GM12878 (cell line): ENCODE data around the gene LRRC8D. TPM values are rescaled to one million over a fixed set of nuclear protein-coding genes. Genes with fewer than 3 reads are reported as not detected.

ENCODE experiments used
- ATAC-seq: fragments of 200-7000 bp; cut with Tn5 transposase; 3 replicates; pipeline ENCODE4 v1.9.1; 2020; ENCODE audit warnings: mild to moderate bottlenecking, moderate library complexity
- BruUV-seq: library from RNA; stranded (reverse); fragments of 400-500 nt; replicated peaks from 2 replicates; lab custom pipeline; 2021; lab: Mats Ljungman, UMichigan
- CTCF ChIA-PET: fragments of 300-600 bp; sonication (Branson Sonifier 250); formaldehyde crosslinking; extraction: SDS; loops from one replicate; lab custom pipeline; 2021; ENCODE audit warnings: inconsistent platforms; lab: Yijun Ruan, JAX
- POLR2A ChIA-PET: fragments of 350-600 bp; formaldehyde crosslinking; extraction: SDS; loops from one replicate; lab custom pipeline; 2021; ENCODE audit warnings: inconsistent platforms; lab: Charles Lee
- RAD21 ChIA-PET: fragments of 300-600 bp; sonication (Branson Sonifier 250); formaldehyde crosslinking; loops from one replicate; lab custom pipeline; 2023; ENCODE audit warnings: antibody characterized with exemption; ENCODE audit not compliant: unreplicated experiment; lab: Charles Lee
- SMC1A ChIA-PET: fragments of 300-600 bp; sonication (Branson Sonifier 250); formaldehyde crosslinking; loops from one replicate; lab custom pipeline; 2023; ENCODE audit not compliant: unreplicated experiment, uncharacterized antibody; lab: Charles Lee
- DNase-seq: peaks from one replicate; pipeline ENCODE4 v3.0.0-alpha.2; 2011; ENCODE audit warnings: low read depth, low spot score
- FAIRE-seq: peaks from 3 replicates; lab custom pipeline; 2011; peaks lifted over from hg19 to GRCh38; lab: Jason Lieb, UNC
- H2AFZ ChIP-seq: 2 replicates; pipeline ENCODE4 v1.6.0; 2011; ENCODE audit warnings: low read depth, low read length, control low read depth; ENCODE audit not compliant: control insufficient read depth
- H3K27ac ChIP-seq: 2 replicates; pipeline ENCODE4 v1.5.1; 2011; ENCODE audit warnings: control low read depth; ENCODE audit not compliant: control insufficient read depth, insufficient read depth
- H3K27me3 ChIP-seq, 2 experiments: replicated peaks in 1 of 2; 2 replicates each; pipeline versions ENCODE4 v1.6.0 to v1.6.1; 2011; ENCODE audit warnings: low read length in 1 of 2; ENCODE audit not compliant: control insufficient read depth in 2 of 2, insufficient read depth in 2 of 2
- H3K36me3 ChIP-seq, 2 experiments: 2 replicates each; pipeline ENCODE4 v1.5.1; 2011; ENCODE audit warnings: low read length in 1 of 2; ENCODE audit not compliant: control insufficient read depth in 2 of 2, insufficient read depth in 2 of 2
- H3K4me1 ChIP-seq: 2 replicates; pipeline ENCODE4 v1.6.1; 2011; ENCODE audit warnings: mild to moderate bottlenecking, low read length, moderate library complexity, mixed read lengths; ENCODE audit not compliant: control insufficient read depth, insufficient read depth
- H3K4me2 ChIP-seq: 2 replicates; pipeline ENCODE4 v1.6.0; 2011; ENCODE audit warnings: control low read depth; ENCODE audit not compliant: control insufficient read depth, insufficient read depth
- H3K4me3 ChIP-seq: fragments of 200-600 bp; sonication (generic); 2 replicates; pipeline ENCODE4 v1.5.1; 2016
- H3K79me2 ChIP-seq: 2 replicates; pipeline ENCODE4 v1.6.0; 2011; ENCODE audit warnings: low read length; ENCODE audit not compliant: control insufficient read depth, insufficient read depth
- H3K9ac ChIP-seq: 2 replicates; pipeline ENCODE4 v1.8.0; 2011; ENCODE audit warnings: low read length, control low read depth, mixed read lengths; ENCODE audit not compliant: control insufficient read depth, insufficient read depth
- H3K9me3 ChIP-seq: replicated peaks from 3 replicates; pipeline ENCODE4 v1.5.1; 2011; ENCODE audit warnings: mild to moderate bottlenecking, low read length; ENCODE audit not compliant: control insufficient read depth, insufficient read depth
- H4K20me1 ChIP-seq: 2 replicates; pipeline ENCODE4 v1.6.0; 2011; ENCODE audit not compliant: control insufficient read depth, insufficient read depth
- ASH2L ChIP-seq: fragments of 300-600, 200-600 bp; sonication (generic); IDR thresholded peaks from 2 replicates; pipeline ENCODE4 v1.6.1; 2017; ENCODE audit warnings: low read depth, mild to moderate bottlenecking, borderline replicate concordance
- CBFB ChIP-seq: IDR thresholded peaks from 2 replicates; pipeline ENCODE4 v1.6.1; 2016; ENCODE audit warnings: antibody characterized with exemption, low read depth
- CEBPB ChIP-seq, 2 experiments: fragments of 150-350 bp in 1 of 2; IDR thresholded peaks; 2 replicates each; pipeline ENCODE4 v1.6.1; 2012 to 2014; ENCODE audit warnings: low read depth in 2 of 2, low read length in 2 of 2, borderline replicate concordance in 1 of 2, inconsistent platforms in 1 of 2
- CTCF ChIP-seq, 3 experiments: IDR thresholded peaks in 2 of 3; conservative IDR thresholded peaks in 1 of 3; 2 replicates each; pipeline ENCODE4 v1.5.1; 2011; ENCODE audit warnings: low read depth in 3 of 3, low read length in 3 of 3, mild to moderate bottlenecking in 3 of 3, control low read depth in 2 of 3, moderate library complexity in 2 of 3, inconsistent platforms in 1 of 3, mixed read lengths in 1 of 3; ENCODE audit not compliant: control insufficient read depth in 2 of 3, insufficient read depth in 1 of 3; ENCODE audit errors: extremely low read depth in 1 of 3
- EP300 ChIP-seq, 2 experiments: fragments of 150-350 bp in 1 of 2; IDR thresholded peaks; 2 replicates each; pipeline ENCODE4 v1.6.1; 2011 to 2012; ENCODE audit warnings: low read depth in 2 of 2, low read length in 2 of 2, borderline replicate concordance in 1 of 2, improper control_type of control experiment in 1 of 2, inconsistent platforms in 1 of 2; ENCODE audit not compliant: control insufficient read depth in 1 of 2
- NFYB ChIP-seq: IDR thresholded peaks from 2 replicates; pipeline ENCODE4 v1.6.1; 2011; ENCODE audit warnings: low read depth, mild to moderate bottlenecking, low read length, improper control_type of control experiment, moderate library complexity; ENCODE audit not compliant: insufficient read depth
- NR2C1 ChIP-seq: fragments of 450-650 bp; IDR thresholded peaks from 2 replicates; pipeline ENCODE4 v1.6.1; 2017; ENCODE audit warnings: antibody characterized with exemption, mild to moderate bottlenecking, moderate library complexity
- PML ChIP-seq: IDR thresholded peaks from 2 replicates; pipeline ENCODE4 v1.6.1; 2012; ENCODE audit warnings: low read length, inconsistent platforms
- POLR2A ChIP-seq: IDR thresholded peaks from 2 replicates; pipeline ENCODE4 v1.6.1; 2011; ENCODE audit warnings: low read depth, mild to moderate bottlenecking, low read length
- SMAD1 ChIP-seq: fragments of 450-650 bp; IDR thresholded peaks from 2 replicates; pipeline ENCODE4 v1.6.1; 2018; ENCODE audit warnings: mild to moderate bottlenecking, low read depth; ENCODE audit not compliant: partially characterized antibody
- STAT1 ChIP-seq: fragments of 450-650 bp; conservative IDR thresholded peaks from 2 replicates; pipeline ENCODE4 v1.6.1; 2014; ENCODE audit warnings: antibody characterized with exemption, mild to moderate bottlenecking
- WGBS: methylation state at CpG from one replicate; pipeline ENCODE4 v1.1.6; 2016; ENCODE audit warnings: low lambda C conversion rate; ENCODE audit not compliant: insufficient replicate concordance, insufficient coverage; ENCODE audit errors: missing lambda C conversion rate; 5-methylcytosine and 5-hydroxymethylcytosine counted together
- in situ Hi-C: fragments of 300-500 bp; cut with MboI; formaldehyde crosslinking; loops from 9 replicates; pipeline ENCODE4 v1.14.3; 2018; ENCODE audit warnings: mixed read lengths
- intact Hi-C: fragments of 100-400 bp; cut with micrococcal nuclease; formaldehyde crosslinking; loops from one replicate; pipeline ENCODE4 v1.14.2; 2022; ENCODE audit not compliant: unreplicated experiment
- polyA plus RNA-seq, 11 experiments: library from polyadenylated mRNA; depleted of rRNA in 4 of 11; unstranded in 6 of 11; stranded (reverse) in 5 of 11; fragments of >200 nt; fragmentation: Nextera tagmentation in 4 of 11; fragmentation: Illumina TruSeq in 1 of 11; extraction: Ambion mirVana in 4 of 11; extraction: Trizol in 1 of 11; gene quantifications; 1 replicate in 1 of 11; 2 replicates in 10 of 11; pipeline versions ENCODE4 v1.2.1 to v1.2.3, GENCODE V29; 2011 to 2016; ENCODE audit warnings: inconsistent platforms in 2 of 11, missing spikeins in 2 of 11, low read depth in 1 of 11
- total RNA-seq, 4 experiments: library from RNA; depleted of rRNA in 3 of 4; stranded (reverse); fragments of >200 nt in 3 of 4; fragmentation: Illumina TruSeq in 1 of 4; extraction: Trizol in 1 of 4; gene quantifications; 2 replicates each; pipeline versions ENCODE4 v1.2.1 to v1.2.3, GENCODE V29; 2013 to 2021
- TF ChIP-seq, protein P1 (sequence below): fragments of 150-350 bp; IDR thresholded peaks from 2 replicates; pipeline ENCODE4 v1.6.1; 2016; ENCODE audit warnings: low read depth, low read length

Gene LRRC8D
- total and polyA plus RNA-seq, 10 of the 15 experiments (the other 5 are each of a cell fraction or from before 2014, with no cell fraction given): 5.6 to 44.1 (median 26.8) TPM

- TF ChIP-seq, protein P1, sequence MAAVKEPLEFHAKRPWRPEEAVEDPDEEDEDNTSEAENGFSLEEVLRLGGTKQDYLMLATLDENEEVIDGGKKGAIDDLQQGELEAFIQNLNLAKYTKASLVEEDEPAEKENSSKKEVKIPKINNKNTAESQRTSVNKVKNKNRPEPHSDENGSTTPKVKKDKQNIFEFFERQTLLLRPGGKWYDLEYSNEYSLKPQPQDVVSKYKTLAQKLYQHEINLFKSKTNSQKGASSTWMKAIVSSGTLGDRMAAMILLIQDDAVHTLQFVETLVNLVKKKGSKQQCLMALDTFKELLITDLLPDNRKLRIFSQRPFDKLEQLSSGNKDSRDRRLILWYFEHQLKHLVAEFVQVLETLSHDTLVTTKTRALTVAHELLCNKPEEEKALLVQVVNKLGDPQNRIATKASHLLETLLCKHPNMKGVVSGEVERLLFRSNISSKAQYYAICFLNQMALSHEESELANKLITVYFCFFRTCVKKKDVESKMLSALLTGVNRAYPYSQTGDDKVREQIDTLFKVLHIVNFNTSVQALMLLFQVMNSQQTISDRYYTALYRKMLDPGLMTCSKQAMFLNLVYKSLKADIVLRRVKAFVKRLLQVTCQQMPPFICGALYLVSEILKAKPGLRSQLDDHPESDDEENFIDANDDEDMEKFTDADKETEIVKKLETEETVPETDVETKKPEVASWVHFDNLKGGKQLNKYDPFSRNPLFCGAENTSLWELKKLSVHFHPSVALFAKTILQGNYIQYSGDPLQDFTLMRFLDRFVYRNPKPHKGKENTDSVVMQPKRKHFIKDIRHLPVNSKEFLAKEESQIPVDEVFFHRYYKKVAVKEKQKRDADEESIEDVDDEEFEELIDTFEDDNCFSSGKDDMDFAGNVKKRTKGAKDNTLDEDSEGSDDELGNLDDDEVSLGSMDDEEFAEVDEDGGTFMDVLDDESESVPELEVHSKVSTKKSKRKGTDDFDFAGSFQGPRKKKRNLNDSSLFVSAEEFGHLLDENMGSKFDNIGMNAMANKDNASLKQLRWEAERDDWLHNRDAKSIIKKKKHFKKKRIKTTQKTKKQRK: no peak
- TF ChIP-seq NR2C1 (no peak), CBFB (no peak)
Observed at GRCh38 chr1:89865498-89866382, 44.9 kb downstream of the LRRC8D start (continued).

- Histone ChIP-seq H3K4me1 (no peaks in the 10 kb centered on the region), H4K20me1 (no peaks in the 10 kb centered on the region), H3K27me3 (no peaks in the 10 kb centered on the region), H3K79me2 (no peaks in the 10 kb centered on the region; the same call in 1 of the 2 replicates), H3K4me2 (no peak overlapping the region), H2AFZ (no peak overlapping the region), H3K4me3 (no peak overlapping the region), H3K9me3 (no peaks in the 10 kb centered on the region), H3K9ac (no peak overlapping the region), H3K27ac (no peak overlapping the region), H3K36me3 (peaks cover 1 to 6% of the 10 kb centered on the region in 2 experiments; a peak in 2 of 4 replicates)
- ChIA-PET SMC1A (no interaction called here), CTCF (no interaction called here), RAD21 (no interaction called here), POLR2A (no interaction called here)
- in situ Hi-C loops: no loop called here
- WGBS: 98% methylated on average over 7 of the region's 7 CpGs
- FAIRE-seq (no peak), DNase-seq (no peak), ATAC-seq (no peak)
- no TSS peak for BruUV-seq
- no peak for TF ChIP-seq EP300 (IDR thresholded peaks at IDR 0.05; ENCODE audit: borderline replicate concordance in 1 of 2, control insufficient read depth in 1 of 2, low read depth in 2 of 2, low read length in 2 of 2)
- no peak for TF ChIP-seq STAT1
- TF ChIP-seq POLR2A: no peak
- no peak for TF ChIP-seq PML
- TF ChIP-seq SMAD1: no peak
- no peak for TF ChIP-seq CEBPB (IDR thresholded peaks at IDR 0.05; ENCODE audit: borderline replicate concordance in 1 of 2, low read depth in 2 of 2, low read length in 2 of 2)
- no peak for TF ChIP-seq CTCF (IDR thresholded peaks at IDR 0.05 in 2 of 3, conservative IDR thresholded peaks at IDR 0.05 in 1 of 3; ENCODE audit: control insufficient read depth in 2 of 3, extremely low read depth in 1 of 3, insufficient read depth in 1 of 3, low read depth in 3 of 3, low read length in 3 of 3)
- no peak for TF ChIP-seq NFYB
- no peak for TF ChIP-seq ASH2L
- TF ChIP-seq, all 136 proteins: peak for 0
- intact Hi-C loops: no loop called here
Observed at GRCh38 chr1:89866568-89866967, 45.7 kb downstream of the LRRC8D start.
